ENCODE measurements around the gene DIDO1. TPM values are rescaled to one million over a fixed set of nuclear protein-coding genes. Genes with fewer than 3 reads are reported as not detected.

Gene DIDO1
- total and polyA plus RNA-seq, 2 of the 13 experiments (the other 11 are each of a cell fraction or from before 2014, with no cell fraction given), result 75.0 to 75.1 TPM

DNA sequence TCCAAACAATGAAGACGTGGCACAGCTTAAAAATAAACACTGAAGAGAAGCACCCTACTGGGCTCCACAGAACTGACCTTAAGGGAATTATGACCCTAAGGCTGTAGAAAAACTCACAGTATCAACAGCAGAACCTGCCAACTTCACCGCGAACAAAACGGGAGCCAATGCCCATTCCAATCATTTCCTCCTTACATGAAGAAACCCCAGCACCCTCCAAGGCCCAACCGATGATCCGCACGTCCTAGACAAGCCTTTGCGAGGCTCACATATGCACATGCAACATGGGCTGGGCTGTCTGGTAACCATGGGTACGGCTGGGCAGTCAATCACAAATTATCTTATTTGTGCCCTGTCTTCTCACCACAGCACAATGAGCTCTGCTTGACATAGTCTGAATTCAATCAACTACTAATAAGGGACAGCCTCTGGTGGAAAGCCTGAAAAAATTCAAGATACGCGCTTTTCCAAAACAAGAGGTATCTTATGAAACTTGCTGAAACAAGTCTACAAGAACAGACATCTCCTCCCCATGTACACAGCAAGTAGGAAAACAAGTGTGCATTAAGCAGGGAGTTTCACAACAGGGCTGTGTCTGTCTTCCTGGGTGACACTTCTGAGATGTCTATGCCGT lies 1.7 kb downstream of the DIDO1 start (continued):
- TF ChIP-seq ZNF205 (CRISPR knock-in tag; IDR thresholded peaks at IDR 0.05), result no peak
- TF ChIP-seq AGO2 (optimal IDR thresholded peaks at IDR 0.05; ENCODE audit: low read depth, low read length), result no peak
- no peak for TF ChIP-seq ZNF225 (CRISPR knock-in tag; IDR thresholded peaks at IDR 0.05)
- no peak for TF ChIP-seq ATAD3A (CRISPR knock-in tag; IDR thresholded peaks at IDR 0.05)
- TF ChIP-seq BHLHE40 (IDR thresholded peaks at IDR 0.05; ENCODE audit: low read length), result no peak
- TF ChIP-seq U2AF2 (IDR thresholded peaks at IDR 0.05; ENCODE audit: low read depth, low read length), result no peak
- no peak for TF ChIP-seq ZNF12 (CRISPR knock-in tag; IDR thresholded peaks at IDR 0.05)
- TF ChIP-seq ZMAT3 (CRISPR knock-in tag; conservative IDR thresholded peaks at IDR 0.05), result peak; percentile 39; the same call in 1 of the 2 replicates
- TF ChIP-seq WIZ (CRISPR knock-in tag; IDR thresholded peaks at IDR 0.05), result no peak
- TF ChIP-seq DMAP1 (CRISPR knock-in tag; IDR thresholded peaks at IDR 0.05), result peak; percentile 51; the same call in 1 of the 2 replicates
- TF ChIP-seq, protein P1, sequence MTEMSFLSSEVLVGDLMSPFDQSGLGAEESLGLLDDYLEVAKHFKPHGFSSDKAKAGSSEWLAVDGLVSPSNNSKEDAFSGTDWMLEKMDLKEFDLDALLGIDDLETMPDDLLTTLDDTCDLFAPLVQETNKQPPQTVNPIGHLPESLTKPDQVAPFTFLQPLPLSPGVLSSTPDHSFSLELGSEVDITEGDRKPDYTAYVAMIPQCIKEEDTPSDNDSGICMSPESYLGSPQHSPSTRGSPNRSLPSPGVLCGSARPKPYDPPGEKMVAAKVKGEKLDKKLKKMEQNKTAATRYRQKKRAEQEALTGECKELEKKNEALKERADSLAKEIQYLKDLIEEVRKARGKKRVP (CRISPR knock-in tag; IDR thresholded peaks at IDR 0.05), result no peak; a peak in 1 of 4 replicates
- TF ChIP-seq NCOA5 (CRISPR knock-in tag; IDR thresholded peaks at IDR 0.05), result no peak
- no peak for TF ChIP-seq TEAD3 (CRISPR knock-in tag; optimal IDR thresholded peaks at IDR 0.05; ENCODE audit: borderline replicate concordance)
- TF ChIP-seq, protein P2, sequence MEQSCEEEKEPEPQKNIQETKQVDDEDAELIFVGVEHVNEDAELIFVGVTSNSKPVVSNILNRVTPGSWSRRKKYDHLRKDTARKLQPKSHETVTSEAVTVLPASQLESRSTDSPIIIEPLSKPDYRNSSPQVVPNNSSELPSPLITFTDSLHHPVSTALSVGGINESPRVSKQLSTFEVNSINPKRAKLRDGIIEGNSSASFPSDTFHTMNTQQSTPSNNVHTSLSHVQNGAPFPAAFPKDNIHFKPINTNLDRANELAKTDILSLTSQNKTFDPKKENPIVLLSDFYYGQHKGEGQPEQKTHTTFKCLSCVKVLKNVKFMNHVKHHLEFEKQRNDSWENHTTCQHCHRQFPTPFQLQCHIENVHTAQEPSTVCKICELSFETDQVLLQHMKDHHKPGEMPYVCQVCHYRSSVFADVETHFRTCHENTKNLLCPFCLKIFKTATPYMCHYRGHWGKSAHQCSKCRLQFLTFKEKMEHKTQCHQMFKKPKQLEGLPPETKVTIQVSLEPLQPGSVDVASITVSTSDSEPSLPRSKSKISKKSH (CRISPR knock-in tag; IDR thresholded peaks at IDR 0.05; ENCODE audit: borderline replicate concordance), result no peak
- no peak; the same call in 1 of the 2 replicates for TF ChIP-seq GATAD2A (CRISPR knock-in tag; IDR thresholded peaks at IDR 0.05)
- TF ChIP-seq IKZF1 (IDR thresholded peaks at IDR 0.05), result no peak
- TF ChIP-seq, protein P3, sequence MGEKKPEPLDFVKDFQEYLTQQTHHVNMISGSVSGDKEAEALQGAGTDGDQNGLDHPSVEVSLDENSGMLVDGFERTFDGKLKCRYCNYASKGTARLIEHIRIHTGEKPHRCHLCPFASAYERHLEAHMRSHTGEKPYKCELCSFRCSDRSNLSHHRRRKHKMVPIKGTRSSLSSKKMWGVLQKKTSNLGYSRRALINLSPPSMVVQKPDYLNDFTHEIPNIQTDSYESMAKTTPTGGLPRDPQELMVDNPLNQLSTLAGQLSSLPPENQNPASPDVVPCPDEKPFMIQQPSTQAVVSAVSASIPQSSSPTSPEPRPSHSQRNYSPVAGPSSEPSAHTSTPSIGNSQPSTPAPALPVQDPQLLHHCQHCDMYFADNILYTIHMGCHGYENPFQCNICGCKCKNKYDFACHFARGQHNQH (CRISPR knock-in tag; IDR thresholded peaks at IDR 0.05), result no peak; the same call in 1 of the 2 replicates
- TF ChIP-seq RXRA (CRISPR knock-in tag; IDR thresholded peaks at IDR 0.05), result 0 out of 2 replicates have a peak, but pooled peaks have one; percentile 35
- no peak for TF ChIP-seq SNAPC2 (CRISPR knock-in tag; IDR thresholded peaks at IDR 0.05)
- no peak for TF ChIP-seq NFYC (CRISPR knock-in tag; IDR thresholded peaks at IDR 0.05)
- TF ChIP-seq, protein P4, sequence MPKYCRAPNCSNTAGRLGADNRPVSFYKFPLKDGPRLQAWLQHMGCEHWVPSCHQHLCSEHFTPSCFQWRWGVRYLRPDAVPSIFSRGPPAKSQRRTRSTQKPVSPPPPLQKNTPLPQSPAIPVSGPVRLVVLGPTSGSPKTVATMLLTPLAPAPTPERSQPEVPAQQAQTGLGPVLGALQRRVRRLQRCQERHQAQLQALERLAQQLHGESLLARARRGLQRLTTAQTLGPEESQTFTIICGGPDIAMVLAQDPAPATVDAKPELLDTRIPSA (CRISPR knock-in tag; IDR thresholded peaks at IDR 0.05; ENCODE audit: borderline replicate concordance), result no peak
- no peak for TF ChIP-seq HMG20A (CRISPR knock-in tag; IDR thresholded peaks at IDR 0.05; ENCODE audit: borderline replicate concordance)
- TF ChIP-seq, protein P5, sequence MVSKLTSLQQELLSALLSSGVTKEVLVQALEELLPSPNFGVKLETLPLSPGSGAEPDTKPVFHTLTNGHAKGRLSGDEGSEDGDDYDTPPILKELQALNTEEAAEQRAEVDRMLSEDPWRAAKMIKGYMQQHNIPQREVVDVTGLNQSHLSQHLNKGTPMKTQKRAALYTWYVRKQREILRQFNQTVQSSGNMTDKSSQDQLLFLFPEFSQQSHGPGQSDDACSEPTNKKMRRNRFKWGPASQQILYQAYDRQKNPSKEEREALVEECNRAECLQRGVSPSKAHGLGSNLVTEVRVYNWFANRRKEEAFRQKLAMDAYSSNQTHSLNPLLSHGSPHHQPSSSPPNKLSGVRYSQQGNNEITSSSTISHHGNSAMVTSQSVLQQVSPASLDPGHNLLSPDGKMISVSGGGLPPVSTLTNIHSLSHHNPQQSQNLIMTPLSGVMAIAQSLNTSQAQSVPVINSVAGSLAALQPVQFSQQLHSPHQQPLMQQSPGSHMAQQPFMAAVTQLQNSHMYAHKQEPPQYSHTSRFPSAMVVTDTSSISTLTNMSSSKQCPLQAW (CRISPR knock-in tag; IDR thresholded peaks at IDR 0.05), result no peak
- no peak; the same call in 1 of the 2 replicates for TF ChIP-seq KDM4B (CRISPR knock-in tag; IDR thresholded peaks at IDR 0.05)
- TF ChIP-seq, protein P6, sequence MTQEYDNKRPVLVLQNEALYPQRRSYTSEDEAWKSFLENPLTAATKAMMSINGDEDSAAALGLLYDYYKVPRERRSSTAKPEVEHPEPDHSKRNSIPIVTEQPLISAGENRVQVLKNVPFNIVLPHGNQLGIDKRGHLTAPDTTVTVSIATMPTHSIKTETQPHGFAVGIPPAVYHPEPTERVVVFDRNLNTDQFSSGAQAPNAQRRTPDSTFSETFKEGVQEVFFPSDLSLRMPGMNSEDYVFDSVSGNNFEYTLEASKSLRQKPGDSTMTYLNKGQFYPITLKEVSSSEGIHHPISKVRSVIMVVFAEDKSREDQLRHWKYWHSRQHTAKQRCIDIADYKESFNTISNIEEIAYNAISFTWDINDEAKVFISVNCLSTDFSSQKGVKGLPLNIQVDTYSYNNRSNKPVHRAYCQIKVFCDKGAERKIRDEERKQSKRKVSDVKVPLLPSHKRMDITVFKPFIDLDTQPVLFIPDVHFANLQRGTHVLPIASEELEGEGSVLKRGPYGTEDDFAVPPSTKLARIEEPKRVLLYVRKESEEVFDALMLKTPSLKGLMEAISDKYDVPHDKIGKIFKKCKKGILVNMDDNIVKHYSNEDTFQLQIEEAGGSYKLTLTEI (CRISPR knock-in tag; conservative IDR thresholded peaks at IDR 0.05), result no peak
- TF ChIP-seq ZNF792 (CRISPR knock-in tag; IDR thresholded peaks at IDR 0.05), result no peak

Data from HepG2 (cell line).